MCF 10A (cell line): Measurements from ENCODE around the gene TMEM134. TPM values are rescaled to one million over a fixed set of nuclear protein-coding genes. Genes with fewer than 3 reads are reported as not detected.

ENCODE experiments used
- BruUV-seq: library from RNA; stranded (reverse); fragments of 400-500 nt; replicated peaks from 2 replicates; lab custom pipeline; 2021; lab: Mats Ljungman, UMichigan
- CTCF ChIA-PET: fragments of 300-600 bp; sonication (Branson Sonifier 250); formaldehyde crosslinking; extraction: SDS; loops from one replicate; lab custom pipeline; 2021; ENCODE audit warnings: antibody characterized with exemption, inconsistent platforms; lab: Yijun Ruan, JAX
- POLR2A ChIA-PET: fragments of 300-600, 350-650 bp; sonication (Branson Sonifier 250); formaldehyde crosslinking; extraction: SDS; loops from one replicate; lab custom pipeline; 2020; ENCODE audit warnings: antibody characterized with exemption, inconsistent platforms; lab: Yijun Ruan, JAX
- DNase-seq: peaks from one replicate; pipeline ENCODE4 v3.0.0-alpha.2; 2018; ENCODE audit not compliant: unreplicated experiment
- H3K27ac Mint-ChIP-seq: one replicate; pipeline ENCODE4 v1.8.0; 2022; ENCODE audit warnings: mild to moderate bottlenecking, low read depth, mixed read lengths; ENCODE audit not compliant: unreplicated experiment
- H3K27me3 Mint-ChIP-seq: one replicate; pipeline ENCODE4 v1.8.0; 2022; ENCODE audit warnings: mixed read lengths; ENCODE audit not compliant: insufficient read depth, unreplicated experiment
- H3K36me3 Mint-ChIP-seq: one replicate; pipeline ENCODE4 v1.8.0; 2022; ENCODE audit warnings: mild to moderate bottlenecking, moderate library complexity, mixed read lengths; ENCODE audit not compliant: insufficient read depth, unreplicated experiment
- H3K4me1 Mint-ChIP-seq: one replicate; pipeline ENCODE4 v1.8.0; 2022; ENCODE audit warnings: mixed read lengths; ENCODE audit not compliant: insufficient read depth, unreplicated experiment
- H3K4me3 Mint-ChIP-seq: one replicate; pipeline ENCODE4 v1.8.0; 2022; ENCODE audit warnings: mild to moderate bottlenecking, moderate library complexity, mixed read lengths; ENCODE audit not compliant: unreplicated experiment
- H3K9me3 Mint-ChIP-seq: one replicate; pipeline ENCODE4 v1.8.0; 2022; ENCODE audit warnings: mixed read lengths; ENCODE audit not compliant: unreplicated experiment
- CTCF ChIP-seq: fragments of 200-600 bp; IDR thresholded peaks from one replicate; pipeline ENCODE4 v1.8.0; 2022; ENCODE audit warnings: antibody characterized with exemption, mild to moderate bottlenecking; ENCODE audit not compliant: unreplicated experiment
- intact Hi-C: fragments of 100-400 bp; cut with micrococcal nuclease; formaldehyde crosslinking; loops from 2 replicates; pipeline ENCODE4 v1.14.1; 2022
- total RNA-seq: library from RNA; stranded (reverse); gene quantifications from 2 replicates; pipeline ENCODE4 v1.2.3, GENCODE V29; 2022

Gene TMEM134
- total RNA-seq, 1 experiment from 2014 or later = 49.7 TPM

GRCh38 chr11:67498544-67498972, 29.5 kb upstream of the TMEM134 start:
- Mint-ChIP-seq H3K9me3 (no peaks in the 10 kb centered on the region), H3K27me3 (no peaks in the 10 kb centered on the region), H3K27ac (no peak overlapping the region), H3K4me3 (no peak overlapping the region), H3K4me1 (peaks cover 7% of the 10 kb centered on the region), H3K36me3 (peaks cover 32% of the 10 kb centered on the region)
- POLR2A ChIA-PET = interaction anchor here (0.7 kb wide), 1 partner anchor 9 kb away, joined by 3 read pairs; the partner anchor contains the start of gene CDK2AP2
- TF ChIP-seq CTCF = no peak
- no TSS peak for BruUV-seq
- CTCF ChIA-PET = interaction anchor here (0.7 kb wide), 1 partner anchor 22 kb away, joined by 3 read pairs; no protein-coding TSS in a partner anchor
- intact Hi-C loops = no loop called here
- DNase-seq = no peak

- intact Hi-C loops = no loop called here
- Mint-ChIP-seq H3K36me3 (peaks cover 33% of the 10 kb centered on the region), H3K9me3 (no peaks in the 10 kb centered on the region), H3K4me3 (no peak overlapping the region), H3K27ac (no peak overlapping the region), H3K4me1 (peaks cover 7% of the 10 kb centered on the region), H3K27me3 (no peaks in the 10 kb centered on the region)
- no TSS peak for BruUV-seq
- DNase-seq = no peak
- POLR2A ChIA-PET = no interaction called here
- CTCF ChIA-PET = no interaction called here
- no peak for TF ChIP-seq CTCF
Observed at GRCh38 chr11:67497656-67498291, 28.7 kb upstream of the TMEM134 start.

GRCh38 chr11:67496113-67496512, 27.1 kb upstream of the TMEM134 start:
- DNase-seq = no peak
- TF ChIP-seq CTCF = no peak
- H3K27ac Mint-ChIP-seq = no peak overlapping the region
- no peaks in the 10 kb centered on the region for H3K9me3 Mint-ChIP-seq
- peaks cover 26% of the 10 kb centered on the region for H3K36me3 Mint-ChIP-seq
- H3K4me1 Mint-ChIP-seq = peaks cover 4% of the 10 kb centered on the region
- BruUV-seq = no TSS peak
- ChIA-PET CTCF (interaction anchor here (0.6 kb wide), 1 partner anchor 13 kb away, joined by 3 read pairs; no protein-coding TSS in a partner anchor), POLR2A (no interaction called here)
- intact Hi-C loops = no loop called here
- H3K27me3 Mint-ChIP-seq = no peaks in the 10 kb centered on the region
- H3K4me3 Mint-ChIP-seq = no peak overlapping the region

GRCh38 chr11:67495234-67496005, 26.4 kb upstream of the TMEM134 start:
- no TSS peak for BruUV-seq
- POLR2A ChIA-PET = no interaction called here
- TF ChIP-seq CTCF = no peak
- CTCF ChIA-PET = interaction anchor here (0.5 to 0.6 kb wide), 2 partner anchors 12 to 20 kb away, joined by 3 to 4 read pairs; no protein-coding TSS in a partner anchor
- Mint-ChIP-seq H3K4me1 (no peaks in the 10 kb centered on the region), H3K4me3 (no peak overlapping the region), H3K9me3 (no peaks in the 10 kb centered on the region), H3K27ac (no peak overlapping the region), H3K36me3 (peaks cover 22% of the 10 kb centered on the region), H3K27me3 (no peaks in the 10 kb centered on the region)
- no peak for DNase-seq
- intact Hi-C loops = no loop called here
